MM.1S (cell line): ENCODE data around the gene ZBTB49.
"Not testable (repeated sequence)": the region's sequence is repeated elsewhere in the genome, so short reads cannot be mapped to it uniquely, and the experiment has no call there.

ENCODE experiments used
- EZH2 ChIP-seq: fragments of 300-600 bp; sonication (generic); optimal IDR thresholded peaks from 2 replicates; pipeline ENCODE3; 2017; ENCODE audit warnings: low read depth, mild to moderate bottlenecking, antibody characterized with exemption, low read length, mixed read lengths
- EZH2phosphoT487 ChIP-seq: fragments of 300-600 bp; sonication (generic); IDR thresholded peaks from 2 replicates; pipeline ENCODE4 v1.6.1; 2018; ENCODE audit warnings: antibody characterized with exemption, low read length
- TF ChIP-seq, protein P1 (sequence below): fragments of 300-600 bp; sonication (generic); IDR thresholded peaks from 2 replicates; pipeline ENCODE4 v1.5.1; 2016; ENCODE audit warnings: antibody characterized with exemption, low read length, mixed read lengths

DNA sequence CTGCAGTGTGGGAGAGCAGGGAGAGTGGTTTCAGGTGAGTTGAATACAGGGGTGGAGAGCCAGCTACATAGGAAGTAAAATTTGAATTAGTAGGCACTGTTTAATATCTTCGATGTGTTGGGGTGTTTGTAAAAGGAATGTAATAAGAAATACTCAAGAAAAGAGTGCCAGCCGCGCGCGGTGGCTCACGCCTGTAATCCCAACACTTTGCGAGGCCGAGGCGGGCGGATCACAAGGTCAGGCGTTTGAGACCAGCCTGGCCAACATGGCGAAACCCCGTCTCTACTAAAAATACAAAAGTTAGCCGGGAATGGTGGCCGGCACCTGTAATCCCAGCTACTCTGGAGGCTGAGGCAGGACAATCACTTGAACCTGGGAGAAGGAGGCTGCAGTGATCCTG, 40.7 kb upstream of the ZBTB49 start:
- TF ChIP-seq, protein P1, sequence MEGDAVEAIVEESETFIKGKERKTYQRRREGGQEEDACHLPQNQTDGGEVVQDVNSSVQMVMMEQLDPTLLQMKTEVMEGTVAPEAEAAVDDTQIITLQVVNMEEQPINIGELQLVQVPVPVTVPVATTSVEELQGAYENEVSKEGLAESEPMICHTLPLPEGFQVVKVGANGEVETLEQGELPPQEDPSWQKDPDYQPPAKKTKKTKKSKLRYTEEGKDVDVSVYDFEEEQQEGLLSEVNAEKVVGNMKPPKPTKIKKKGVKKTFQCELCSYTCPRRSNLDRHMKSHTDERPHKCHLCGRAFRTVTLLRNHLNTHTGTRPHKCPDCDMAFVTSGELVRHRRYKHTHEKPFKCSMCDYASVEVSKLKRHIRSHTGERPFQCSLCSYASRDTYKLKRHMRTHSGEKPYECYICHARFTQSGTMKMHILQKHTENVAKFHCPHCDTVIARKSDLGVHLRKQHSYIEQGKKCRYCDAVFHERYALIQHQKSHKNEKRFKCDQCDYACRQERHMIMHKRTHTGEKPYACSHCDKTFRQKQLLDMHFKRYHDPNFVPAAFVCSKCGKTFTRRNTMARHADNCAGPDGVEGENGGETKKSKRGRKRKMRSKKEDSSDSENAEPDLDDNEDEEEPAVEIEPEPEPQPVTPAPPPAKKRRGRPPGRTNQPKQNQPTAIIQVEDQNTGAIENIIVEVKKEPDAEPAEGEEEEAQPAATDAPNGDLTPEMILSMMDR, result not testable (repeated sequence)
- not testable (repeated sequence) for TF ChIP-seq EZH2, EZH2phosphoT487
